Caki2 (cell line): ENCODE results near the gene AGMO. TPM values are rescaled to one million over a fixed set of nuclear protein-coding genes. Genes with fewer than 3 reads are reported as not detected.

Experiments
- DNase-seq: peaks from one replicate; pipeline ENCODE4 v3.0.0-alpha.2; 2015; ENCODE audit warnings: low read depth
- in situ Hi-C: cut with HindIII; loops from 2 replicates; pipeline ENCODE4 v1.10.0; 2016; ENCODE audit warnings: low sequenced_read_pairs, low pct_unique_long_range_greater_than_20kb, mixed read lengths
- total RNA-seq: library from RNA; depleted of rRNA; stranded (reverse); fragments of >200 nt; shearing (Covaris generic); gene quantifications from 2 replicates; pipeline ENCODE4 v1.2.3, GENCODE V29; 2014; ENCODE audit warnings: low replicate concordance

Gene AGMO
- total RNA-seq, 1 experiment from 2014 or later, result 1.3 TPM

DNA sequence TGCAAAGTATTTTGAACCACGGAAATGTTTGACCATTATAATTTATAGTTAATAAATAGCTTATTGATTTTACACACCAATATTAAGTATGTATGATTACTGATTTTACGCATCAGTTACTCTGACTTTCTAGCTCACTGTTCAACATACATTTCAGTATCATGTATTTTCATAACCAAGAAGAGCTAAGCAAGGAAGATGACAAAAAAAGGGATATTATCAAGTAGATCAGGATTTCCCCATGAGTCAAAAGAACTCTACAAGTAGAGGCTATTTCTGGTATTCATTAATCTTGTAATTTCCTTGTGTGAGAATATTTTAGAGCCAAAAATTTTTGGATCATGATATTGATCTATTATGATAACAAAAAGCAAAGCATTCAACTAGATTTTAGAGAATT, 131.6 kb downstream of the AGMO start:
- in situ Hi-C loops, result no loop called here
- no peak for DNase-seq

DNA sequence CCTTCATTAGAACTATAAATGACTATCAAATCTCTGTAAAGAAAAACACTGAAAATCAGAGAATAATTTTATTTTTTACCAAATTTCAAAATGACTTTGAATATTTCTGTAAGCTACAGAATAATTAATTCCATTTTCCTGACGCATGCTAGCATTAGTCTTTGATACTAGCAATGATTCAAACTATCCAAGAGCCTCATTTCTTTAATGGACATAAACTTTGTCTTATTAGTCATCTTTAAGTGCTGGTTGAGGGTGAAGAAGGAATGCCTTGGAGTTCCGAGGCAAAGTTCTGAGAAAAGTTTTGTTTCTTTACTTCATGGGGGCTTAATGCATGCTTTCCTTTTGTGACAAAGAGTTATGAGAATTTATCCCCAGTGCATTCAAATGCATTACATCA, 137.3 kb downstream of the AGMO start:
- in situ Hi-C loops, result no loop called here
- DNase-seq, result no peak

DNA sequence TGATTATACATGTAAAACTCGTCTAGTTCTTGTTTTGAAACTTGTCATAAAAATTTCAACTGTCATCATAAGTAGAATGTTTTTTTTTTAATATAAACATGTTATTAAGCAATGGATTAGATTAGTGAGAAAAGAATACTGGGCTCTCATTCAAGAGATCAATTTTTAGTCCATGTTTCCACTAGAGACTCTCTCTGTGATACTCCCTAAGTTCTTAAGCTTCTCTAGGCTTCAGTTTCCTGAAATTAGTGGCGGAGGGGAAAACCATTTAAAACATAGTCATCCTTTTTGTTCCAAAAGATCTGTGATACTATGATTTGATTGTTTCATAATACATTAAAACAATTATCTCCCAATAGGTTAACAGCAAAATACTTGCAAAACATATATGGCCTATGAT, 142.2 kb downstream of the AGMO start:
- in situ Hi-C loops, result no loop called here
- no peak for DNase-seq

DNA sequence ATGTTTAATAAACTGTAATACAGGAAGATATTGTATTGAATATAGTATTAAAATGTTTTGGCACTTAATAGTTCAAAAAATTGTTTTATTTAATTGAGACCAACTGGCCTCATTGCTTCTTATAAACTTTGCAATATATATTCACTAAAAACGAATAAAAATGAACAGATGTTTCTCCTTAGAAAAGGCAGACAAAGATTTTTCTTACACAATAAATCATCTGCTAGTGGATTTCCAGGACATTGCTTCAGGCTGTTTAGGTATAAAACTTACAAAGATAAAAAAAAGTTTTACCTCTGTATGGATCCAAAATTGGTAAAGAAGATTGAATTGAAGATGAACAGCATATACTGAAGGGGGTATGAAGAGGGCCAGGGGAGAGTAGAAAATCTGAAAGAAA, 143.6 kb downstream of the AGMO start:
- in situ Hi-C loops, result no loop called here
- no peak for DNase-seq

DNA sequence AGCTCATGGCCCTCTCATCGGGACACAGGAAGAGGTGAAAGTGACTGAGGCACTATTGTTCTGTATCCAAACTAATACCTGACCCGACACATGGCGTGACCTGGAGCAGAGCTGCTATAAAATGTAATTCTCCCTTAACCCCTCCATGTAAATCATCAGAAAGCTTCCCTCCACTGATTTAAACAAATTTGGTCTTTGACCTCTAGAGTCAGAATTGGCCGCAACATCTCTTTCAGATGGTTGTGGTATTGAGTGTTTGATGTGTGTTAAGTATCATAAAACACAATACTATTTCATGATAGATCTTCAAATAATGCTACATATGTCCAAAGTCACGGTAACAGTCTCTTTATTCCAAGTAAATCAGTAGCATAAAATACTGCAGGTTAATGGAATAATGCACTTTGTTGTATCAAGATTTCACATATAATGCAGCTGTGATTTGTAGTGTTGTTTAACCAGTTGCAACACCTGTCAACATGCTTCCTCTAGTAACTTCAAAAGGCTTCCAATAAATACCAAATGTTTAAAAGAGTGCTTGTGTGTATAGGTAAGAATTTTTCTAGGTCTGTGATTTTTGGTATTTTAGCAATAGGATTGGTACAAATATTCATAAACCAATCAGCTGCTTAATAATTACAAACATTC, 144.3 kb downstream of the AGMO start:
- no peak for DNase-seq
- in situ Hi-C loops, result no loop called here

DNA sequence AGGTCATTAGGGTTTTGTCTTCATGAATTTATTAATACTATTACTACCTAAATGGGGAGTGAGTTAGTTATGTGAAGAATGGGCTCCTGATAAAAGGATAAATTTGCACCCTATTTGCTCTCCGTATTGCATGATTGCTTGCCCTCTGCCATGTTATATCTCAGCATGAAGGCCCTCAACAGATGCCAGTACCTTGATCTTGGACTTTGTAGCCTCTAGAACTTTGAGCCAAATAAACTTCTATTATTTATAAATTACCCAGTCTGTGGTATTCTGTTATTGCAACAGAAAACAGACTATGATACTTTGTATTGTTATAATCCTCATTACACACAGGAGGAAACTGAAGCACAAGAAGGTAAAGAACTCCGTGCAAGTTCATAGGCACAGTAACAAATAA, 150.8 kb downstream of the AGMO start:
- DNase-seq, result no peak
- in situ Hi-C loops, result no loop called here

DNA sequence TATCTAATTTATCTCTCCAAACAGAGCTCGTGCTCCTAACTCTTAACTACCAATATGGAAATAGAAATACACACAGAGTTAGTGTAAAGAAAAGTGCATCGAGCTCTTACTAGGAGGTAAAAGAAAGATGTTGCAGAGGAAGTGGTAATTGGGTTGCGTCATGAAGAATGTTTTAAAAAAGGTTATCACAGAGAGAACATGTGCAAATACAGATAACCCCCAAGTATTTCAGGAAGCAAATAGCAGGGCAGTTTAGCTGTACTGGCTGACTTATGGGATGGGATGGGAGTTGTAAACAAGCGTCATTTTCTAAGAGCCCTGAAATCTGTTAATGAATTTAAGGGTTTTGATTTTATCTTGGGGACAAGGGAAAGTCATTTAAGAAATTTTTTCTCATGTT, 153.9 kb downstream of the AGMO start:
- no peak for DNase-seq

DNA sequence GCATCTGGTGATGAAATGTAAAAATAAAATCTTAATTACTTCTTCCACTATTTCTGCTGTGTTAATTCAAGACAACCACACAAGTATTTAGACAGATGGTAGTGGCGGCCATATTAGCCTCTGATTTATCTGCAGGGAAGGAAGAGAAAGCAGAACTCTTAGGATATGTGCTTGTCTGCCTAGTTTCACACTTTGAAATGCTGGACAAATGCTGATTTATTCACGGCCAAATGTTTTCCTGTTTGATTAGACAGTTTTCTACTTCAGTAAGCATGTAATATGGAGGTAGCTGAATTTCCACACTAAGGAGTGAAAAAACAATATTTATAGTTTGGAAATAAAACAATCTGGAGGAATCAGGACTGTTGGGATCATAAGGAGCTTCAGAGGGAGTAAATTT, 158.1 kb downstream of the AGMO start:
- in situ Hi-C loops, result no loop called here
- DNase-seq, result no peak

More for the DNA sequence above, 153.9 kb downstream of the AGMO start:
- in situ Hi-C loops, result no loop called here

DNA sequence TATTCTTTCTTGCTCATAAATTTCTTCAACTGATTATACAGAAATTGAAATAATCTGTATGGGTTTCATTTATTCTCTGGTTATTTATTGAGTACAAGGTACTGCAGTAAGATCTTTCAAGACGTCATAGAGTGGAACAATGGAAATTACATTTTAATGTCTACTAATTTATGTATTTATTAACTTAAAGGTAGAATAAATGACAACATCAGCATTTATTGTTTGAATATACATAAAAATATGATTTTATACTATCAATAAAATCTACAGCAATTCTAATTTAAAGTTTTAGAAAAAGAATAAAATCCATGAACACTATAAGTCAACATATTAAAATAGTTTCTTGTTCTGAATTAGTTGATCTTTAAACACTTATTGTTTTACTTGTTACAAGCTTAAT, 158.5 kb downstream of the AGMO start:
- no peak for DNase-seq
- in situ Hi-C loops, result no loop called here

DNA sequence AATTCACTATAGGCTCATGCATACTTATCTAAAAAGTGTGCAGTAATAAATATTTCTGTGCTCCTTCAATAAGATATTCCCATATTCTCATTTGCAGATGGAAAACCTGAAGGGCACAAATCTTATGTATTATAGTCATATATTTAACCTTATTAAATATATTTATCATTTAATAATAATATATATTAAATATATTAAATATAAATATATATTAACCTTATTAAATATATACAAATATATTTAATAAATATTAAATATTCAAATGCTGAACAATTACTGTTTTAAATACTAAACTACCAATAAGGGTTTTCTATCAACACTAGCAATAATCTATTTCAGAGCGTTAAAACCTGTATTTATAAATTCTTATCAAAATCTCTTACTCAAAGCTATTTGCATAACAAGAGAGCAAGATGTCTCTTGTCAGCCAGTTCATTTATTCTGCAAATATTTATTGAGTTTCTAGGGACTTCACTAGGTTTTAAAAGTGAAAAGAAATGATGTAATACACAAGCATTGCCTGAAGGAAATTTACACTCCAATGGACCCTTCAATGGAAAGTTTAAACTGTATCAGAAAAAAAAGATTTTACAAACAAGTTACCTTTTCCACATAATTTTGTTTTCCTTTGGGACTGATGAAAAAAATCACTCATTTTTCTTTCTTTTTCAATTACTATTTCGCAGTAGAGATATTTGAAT, 159.2 kb downstream of the AGMO start:
- no peak for DNase-seq
- in situ Hi-C loops, result no loop called here

DNA sequence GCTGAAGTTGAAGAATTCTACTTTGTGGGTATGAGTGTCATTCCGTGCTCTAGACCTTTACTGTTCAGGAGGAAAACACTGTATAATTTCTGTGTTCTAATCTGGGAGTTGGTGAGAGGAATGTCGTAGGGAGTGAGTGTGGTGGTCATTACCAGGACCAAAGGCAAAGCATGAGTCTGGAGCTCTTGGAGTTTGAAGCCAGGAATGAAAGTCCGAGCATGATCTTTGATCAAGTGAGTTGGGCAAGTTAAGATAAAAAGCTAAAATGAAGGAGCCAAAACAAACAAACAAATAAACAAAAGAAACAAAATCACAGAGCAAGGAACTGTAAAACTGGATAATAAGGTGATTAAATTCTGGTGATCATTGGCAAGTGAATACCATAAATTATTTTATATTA, 161.4 kb downstream of the AGMO start:
- in situ Hi-C loops, result no loop called here
- DNase-seq, result no peak

DNA sequence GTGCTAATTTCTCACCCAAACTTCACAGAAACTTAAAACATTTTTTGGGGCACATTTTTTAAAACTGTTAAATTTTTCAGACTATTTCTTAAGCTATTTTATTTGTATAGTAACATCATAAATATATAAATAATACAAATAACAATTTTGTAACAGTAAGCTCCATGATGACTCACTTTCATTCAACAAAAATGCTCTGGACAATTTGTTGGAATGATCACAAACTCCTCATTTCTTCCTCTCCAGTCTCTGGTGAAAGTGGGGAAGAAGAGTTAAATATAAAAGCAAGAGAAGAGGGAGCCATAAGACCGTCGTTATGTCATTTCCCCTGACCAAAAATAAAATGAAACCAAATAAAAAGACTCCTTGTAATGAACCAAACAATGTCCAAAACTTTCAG, 162.4 kb downstream of the AGMO start:
- in situ Hi-C loops, result no loop called here
- no peak for DNase-seq

DNA sequence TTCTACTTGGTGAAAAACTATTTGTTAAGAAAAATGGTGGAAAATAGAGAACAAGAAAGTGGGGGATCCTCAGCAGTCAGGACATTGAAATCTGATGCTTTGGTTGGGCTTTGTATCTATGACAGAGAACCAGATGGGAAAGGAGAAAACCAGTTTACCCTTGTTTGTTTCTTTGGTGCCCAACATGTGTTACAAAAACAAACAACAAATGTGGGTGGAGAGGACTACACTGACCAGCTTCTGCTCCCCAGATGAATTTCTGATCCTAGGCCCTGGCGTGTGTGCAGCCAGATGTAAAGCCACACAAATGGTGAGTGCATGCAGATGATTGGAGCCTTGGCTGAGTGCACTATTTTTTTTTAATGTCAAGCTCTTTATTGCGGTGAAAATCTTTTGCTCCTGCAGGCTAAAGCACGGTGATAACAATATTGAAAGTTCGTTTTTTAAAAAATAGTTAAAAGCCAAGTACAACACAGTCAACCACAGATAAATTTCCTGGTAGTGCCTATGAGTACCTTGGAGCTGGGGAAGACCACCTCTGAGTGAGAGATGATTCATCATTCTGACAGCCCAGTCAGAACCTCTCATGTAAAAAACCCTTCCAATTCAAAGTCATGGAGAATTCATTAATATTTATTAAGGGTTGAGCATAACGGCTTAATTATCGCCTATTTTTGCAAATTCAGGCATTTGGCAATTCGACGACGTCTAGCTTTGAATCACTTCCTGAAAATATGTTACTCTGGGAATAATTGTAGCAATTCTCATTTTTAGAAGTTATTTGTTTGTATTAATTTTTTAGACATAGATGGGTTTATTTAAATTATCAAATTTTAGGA, 163.7 kb downstream of the AGMO start:
- in situ Hi-C loops, result no loop called here
- no peak for DNase-seq

DNA sequence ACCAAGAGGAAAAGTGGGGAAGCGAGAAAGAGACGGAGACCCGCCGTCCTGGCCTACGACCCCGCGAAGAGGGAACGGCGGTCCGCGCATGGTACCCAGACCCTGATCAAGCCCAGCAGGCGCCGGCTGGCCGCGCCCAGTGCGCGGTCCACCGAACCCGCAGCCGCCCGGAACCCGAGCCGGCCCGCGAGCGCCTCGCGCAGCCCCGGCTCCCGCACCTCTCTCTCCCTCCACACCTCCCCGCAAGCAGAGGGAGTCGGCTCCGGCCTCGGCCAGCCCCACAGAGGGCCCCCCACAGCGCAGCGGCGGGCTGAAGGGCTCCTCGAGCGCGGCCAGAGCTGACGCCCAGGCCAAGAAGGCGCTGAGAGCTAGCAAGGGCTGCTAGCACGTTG, 164.7 kb downstream of the AGMO start:
- DNase-seq, result no peak
- in situ Hi-C loops, result no loop called here

DNA sequence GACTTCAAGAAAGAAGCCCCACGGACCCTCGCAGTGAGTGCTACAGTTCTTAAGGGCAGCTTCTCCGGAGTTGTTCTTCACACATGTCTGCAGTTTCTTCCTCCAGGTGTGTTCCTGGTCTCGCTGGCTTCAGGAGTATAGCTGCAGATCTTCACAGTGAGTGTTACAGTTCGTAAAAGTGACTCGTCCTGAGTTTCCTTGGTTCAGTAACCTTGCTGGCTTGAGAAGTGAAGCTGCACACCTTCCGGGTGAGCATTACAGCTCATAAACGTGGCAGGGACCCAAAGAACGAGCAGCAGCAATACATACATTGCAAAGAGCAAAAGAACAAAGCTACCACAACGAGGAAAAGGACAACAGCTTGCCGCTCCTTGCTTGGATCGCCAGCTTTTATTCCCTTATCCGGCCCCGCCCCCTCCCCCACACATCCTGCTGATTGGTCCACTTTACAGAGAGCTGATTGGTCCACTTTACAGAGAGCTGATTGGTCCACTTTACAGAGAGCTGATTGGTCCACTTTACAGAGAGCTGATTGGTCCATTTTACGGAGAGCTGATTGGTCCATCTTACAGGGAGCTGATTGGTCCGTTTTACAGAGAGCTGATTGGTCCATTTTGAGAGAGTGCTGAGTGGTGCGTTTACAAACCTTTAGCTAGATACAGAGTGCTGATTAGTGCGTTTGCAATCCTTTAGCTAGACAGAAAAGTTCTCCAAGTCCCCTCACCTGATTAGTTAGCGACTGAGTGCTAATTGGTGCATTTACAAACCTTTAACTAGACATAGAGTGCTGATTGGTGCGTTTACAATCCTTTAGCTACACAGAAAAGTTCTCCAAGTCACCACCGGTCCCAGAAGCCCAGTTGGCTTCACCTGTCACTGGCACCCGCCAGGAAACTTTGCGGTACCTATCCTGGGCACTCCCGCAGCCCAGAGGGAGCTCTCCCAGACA, 165.3 kb downstream of the AGMO start:
- DNase-seq, result no peak
- in situ Hi-C loops, result no loop called here

DNA sequence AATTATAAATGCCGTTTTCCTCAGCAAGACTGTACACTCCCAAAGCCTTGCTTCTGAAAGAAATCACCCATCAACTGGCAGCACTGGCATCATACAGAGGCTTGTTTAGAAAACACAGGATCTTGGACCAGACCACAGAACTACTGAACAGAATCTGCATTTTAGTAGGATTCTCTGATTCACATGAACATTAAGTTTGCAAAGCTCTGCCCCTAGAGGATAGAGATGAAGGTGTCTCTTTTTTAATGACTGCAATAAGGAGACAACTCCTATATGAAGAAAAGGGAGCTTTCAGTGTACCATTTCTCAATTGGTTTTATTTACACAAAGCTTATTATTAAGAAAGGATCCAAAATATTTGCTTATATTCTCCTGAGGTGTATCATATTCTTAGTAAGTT, 172.7 kb downstream of the AGMO start:
- in situ Hi-C loops, result no loop called here
- no peak for DNase-seq

DNA sequence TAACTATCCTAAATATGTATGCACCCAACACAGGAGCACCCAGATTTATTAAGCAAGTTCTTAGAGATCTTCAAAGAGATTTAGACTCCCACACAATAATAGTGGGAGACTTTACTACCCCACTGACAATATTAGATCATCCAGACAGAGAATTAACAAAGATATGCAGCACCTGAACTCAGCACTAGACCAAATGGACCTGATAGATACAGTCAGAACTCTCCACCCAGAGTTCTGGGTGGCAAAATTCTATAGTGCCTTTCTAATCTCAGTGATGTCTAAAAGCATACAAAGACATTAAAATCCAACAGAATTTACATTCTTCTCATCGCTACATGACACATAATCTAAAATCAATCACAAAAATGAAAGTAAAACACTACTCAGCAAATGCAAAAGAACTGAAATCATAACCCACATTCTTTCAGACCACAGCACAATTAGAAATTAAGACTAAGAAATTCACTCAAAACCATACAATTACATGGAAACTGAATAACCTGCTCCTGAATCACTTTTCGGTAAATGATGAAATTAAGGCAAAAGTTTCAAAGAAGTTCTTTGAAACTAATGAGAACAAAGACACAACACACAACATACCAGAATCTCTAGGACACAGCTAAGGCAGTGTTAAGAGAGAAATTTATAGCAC, 183.2 kb downstream of the AGMO start:
- no peak for DNase-seq
- in situ Hi-C loops, result no loop called here

DNA sequence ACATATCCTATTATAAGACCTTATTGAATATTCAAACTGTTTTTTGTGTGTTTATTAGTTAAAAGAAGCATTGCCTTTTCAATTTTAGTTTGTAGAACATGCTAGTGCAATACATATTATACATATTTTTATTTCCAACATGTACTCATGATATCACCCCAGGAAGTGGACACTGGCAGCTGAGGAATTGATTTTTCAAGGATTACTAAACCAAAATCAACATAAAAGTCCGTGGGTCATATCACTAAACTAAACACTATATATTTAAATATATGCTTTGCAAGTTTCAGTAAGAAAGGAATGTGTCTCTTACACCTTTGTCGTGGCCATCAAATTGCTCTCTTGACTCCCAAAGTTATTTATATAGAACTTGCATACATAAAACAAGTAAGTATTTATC, 185.2 kb downstream of the AGMO start:
- in situ Hi-C loops, result no loop called here
- no peak for DNase-seq
